Pancreas (tissue), 10 donors: Measurements from ENCODE around the gene TAGAP. TPM values are rescaled to one million over a fixed set of nuclear protein-coding genes. Genes with fewer than 3 reads are reported as not detected.

ENCODE experiments used
- ATAC-seq, 4 donors: fragments of 200-7000 bp; cut with Tn5 transposase; one replicate each; pipeline versions ENCODE4 v1.8.0 to v1.9.1; 2020; ENCODE audit warnings: mild to moderate bottlenecking in 4 of 4, moderate library complexity in 4 of 4
- DNase-seq, 6 donors: peaks; one replicate each; pipeline ENCODE4 v3.0.0-alpha.2; 2020
- FAIRE-seq: peaks from 2 replicates; lab custom pipeline; 2012; peaks lifted over from hg19 to GRCh38; lab: Jason Lieb, UNC
- H3K27ac ChIP-seq, 4 donors: fragments of 200-600 bp; sonication (generic); 1 replicate in 3 of 4; 2 replicates in 1 of 4; pipeline versions ENCODE4 v1.5.0 to v1.8.0; 2020
- H3K27me3 ChIP-seq, 4 donors: fragments of 200-600 bp; one replicate each; pipeline ENCODE4 v1.8.0; 2021
- H3K36me3 ChIP-seq, 3 donors: fragments of 200-600 bp; sonication (generic) in 1 of 3; one replicate each; pipeline versions ENCODE4 v1.5.0 to v1.8.0; 2020 to 2021
- H3K4me1 ChIP-seq, 3 donors: fragments of 200-600 bp; one replicate each; pipeline ENCODE4 v1.8.0; 2021
- H3K4me3 ChIP-seq, 4 donors: fragments of 200-600 bp; sonication (generic) in 2 of 4; one replicate each; pipeline versions ENCODE4 v1.5.0 to v1.8.0; 2020 to 2021
- H3K9me3 ChIP-seq, 4 donors: fragments of 200-600 bp; one replicate each; pipeline ENCODE4 v1.8.0; 2021
- CTCF ChIP-seq, 4 donors: fragments of 200-600 bp; sonication (generic) in 3 of 4; IDR thresholded peaks; one replicate each; pipeline versions ENCODE4 v1.5.0 to v1.8.0; 2021; ENCODE audit warnings: antibody characterized with exemption in 4 of 4
- whole genome bisulfite sequencing, 2 donors: extraction: QIAGEN DNeasy Blood & Tissue Kit; methylation state at CpG; one replicate each; pipeline ENCODE4 v1.1.7; 2013; 5-methylcytosine and 5-hydroxymethylcytosine counted together
- intact Hi-C, 3 donors: fragments of 100-400 bp; cut with DNase I; formaldehyde crosslinking; loops; one replicate each; pipeline versions ENCODE4 v1.11.1 to v1.14.2; 2022
- polyA plus RNA-seq, 2 donors: library from polyadenylated mRNA; stranded (reverse); fragments of 200-250 nt; gene quantifications; one replicate each; pipeline ENCODE4 v1.2.3, GENCODE V29; 2013
- total RNA-seq, 6 donors: library from RNA; stranded (reverse); fragmentation: NEBNext Ultra II Directional in 4 of 6; extraction: Animal tissue kit (Norgen Biotek cat#: 25700) in 4 of 6; gene quantifications; one replicate each; pipeline versions ENCODE4 v1.2.1 to v1.2.4, GENCODE V29; 2021 to 2023
- donor health status: healthy with polysubstance abuse.
- donor health status: DM: no; HTN: no; CAD: no; lungs with moderate emphysema.
- donor health status: DM: no; HTN: no; CAD: no.
- donor health status: control.
- donor health status: control.
- donor health status: Bipolar disorder and iron deficiency.
- donor health status: DM: yes; HTN: yes; CAD: no.
- donor health status: DM: no; HTN: no; CAD: no.
- donor health status: DM: no; HTN: no; CAD: no.
- donor health status: DM: yes; HTN: yes; CAD: no.

Gene TAGAP
- total and polyA plus RNA-seq, 8 donors, result 0.19 to 4.1 (median 0.53) TPM

- H3K4me1 ChIP-seq, result no peaks in the 10 kb centered on the region
- no peak overlapping the region for H3K27ac ChIP-seq
- WGBS, 2 donors, result 91 to 92% methylated on average over 4 of the region's 4 CpGs
- ATAC-seq, result no peak
- intact Hi-C loops, result no loop called here
- no peak for TF ChIP-seq CTCF (IDR thresholded peaks at IDR 0.05)
- H3K27me3 ChIP-seq, result no peaks in the 10 kb centered on the region
- FAIRE-seq, result no peak
- no peaks in the 10 kb centered on the region for H3K9me3 ChIP-seq
- no peaks in the 10 kb centered on the region for H3K36me3 ChIP-seq
- no peak for DNase-seq
- no peak overlapping the region for H3K4me3 ChIP-seq
Measured at GRCh38 chr6:159023893-159024292, 20.9 kb downstream of the TAGAP start.

- intact Hi-C loops, result no loop called here
- DNase-seq, result no peak
- no peak for TF ChIP-seq CTCF (IDR thresholded peaks at IDR 0.05)
- Histone ChIP-seq H3K27ac (no peak overlapping the region), H3K4me3 (no peak overlapping the region), H3K27me3 (no peaks in the 10 kb centered on the region), H3K4me1 (no peaks in the 10 kb centered on the region), H3K36me3 (no peaks in the 10 kb centered on the region), H3K9me3 (no peaks in the 10 kb centered on the region)
- 93 to 97% methylated on average over 2 of the region's 2 CpGs for WGBS, 2 donors
- no peak for ATAC-seq
- no peak for FAIRE-seq
Measured at GRCh38 chr6:159020011-159020410, 24.8 kb downstream of the TAGAP start.

- Histone ChIP-seq H3K4me1 (no peaks in the 10 kb centered on the region), H3K27ac (no peak overlapping the region), H3K27me3 (no peaks in the 10 kb centered on the region), H3K36me3 (no peaks in the 10 kb centered on the region), H3K4me3 (no peak overlapping the region), H3K9me3 (no peaks in the 10 kb centered on the region)
- WGBS, 2 donors, result 89% methylated on average over 3 of the region's 3 CpGs
- TF ChIP-seq CTCF (IDR thresholded peaks at IDR 0.05), result no peak
- no peak for DNase-seq
- intact Hi-C loops, result no loop called here
- ATAC-seq, result no peak
- no peak for FAIRE-seq
Measured at GRCh38 chr6:159017757-159018559, 26.8 kb downstream of the TAGAP start.

- ATAC-seq, result no peak
- Histone ChIP-seq H3K4me3 (no peak overlapping the region), H3K27ac (no peak overlapping the region), H3K36me3 (no peaks in the 10 kb centered on the region), H3K27me3 (no peaks in the 10 kb centered on the region), H3K4me1 (no peaks in the 10 kb centered on the region), H3K9me3 (no peaks in the 10 kb centered on the region)
- TF ChIP-seq CTCF (IDR thresholded peaks at IDR 0.05), result no peak
- intact Hi-C loops, result no loop called here
- FAIRE-seq, result no peak
- DNase-seq, result no peak
Measured at GRCh38 chr6:159014406-159014805, 30.4 kb downstream of the TAGAP start.

- Histone ChIP-seq H3K27ac (no peak overlapping the region), H3K36me3 (no peaks in the 10 kb centered on the region), H3K27me3 (no peaks in the 10 kb centered on the region), H3K4me1 (no peaks in the 10 kb centered on the region), H3K4me3 (no peak overlapping the region), H3K9me3 (no peaks in the 10 kb centered on the region)
- DNase-seq (no peak), ATAC-seq (no peak), FAIRE-seq (no peak)
- intact Hi-C loops, result no loop called here
- WGBS, 2 donors, result 70 to 73% methylated on average over 5 of the region's 5 CpGs
- TF ChIP-seq CTCF (IDR thresholded peaks at IDR 0.05), result no peak
Measured at GRCh38 chr6:159013229-159013628, 31.6 kb downstream of the TAGAP start.
